VCaP (cell line): ENCODE results near the gene CSAG3.
"Not testable (repeated sequence)": the region's sequence is repeated elsewhere in the genome, so short reads cannot be mapped to it uniquely, and the experiment has no call there.

Experiments
- H3K27ac ChIP-seq: fragments of 450-650 bp; 2 replicates; pipeline ENCODE4 v1.5.1; 2017
- TF ChIP-seq, protein P1 (sequence below): fragments of 450-650 bp; conservative IDR thresholded peaks from 2 replicates; pipeline ENCODE4 v1.5.1; 2017; ENCODE audit warnings: mild to moderate bottlenecking, moderate library complexity

CSAG3 gene

DNA sequence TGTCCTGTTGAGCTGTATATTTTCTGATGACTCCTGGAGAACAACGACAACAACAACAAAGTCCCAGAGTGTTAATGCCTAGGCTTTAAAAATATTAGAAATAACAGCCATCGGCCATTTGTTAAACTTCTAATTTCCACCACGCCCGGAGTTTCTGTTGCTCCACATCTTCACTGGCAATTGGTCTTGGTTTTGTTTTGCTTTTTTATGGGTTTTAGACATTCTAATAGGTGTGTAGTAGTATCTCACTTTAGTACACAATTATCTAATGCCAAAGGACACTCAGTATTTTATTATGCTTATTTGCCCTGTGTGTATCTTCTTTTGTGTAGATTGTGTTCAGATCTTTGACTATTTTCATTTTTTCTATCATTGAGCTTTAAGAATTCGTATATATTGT is 20.5 kb upstream of the CSAG3 start:
- no peak overlapping the region for H3K27ac ChIP-seq
- TF ChIP-seq, protein P1, sequence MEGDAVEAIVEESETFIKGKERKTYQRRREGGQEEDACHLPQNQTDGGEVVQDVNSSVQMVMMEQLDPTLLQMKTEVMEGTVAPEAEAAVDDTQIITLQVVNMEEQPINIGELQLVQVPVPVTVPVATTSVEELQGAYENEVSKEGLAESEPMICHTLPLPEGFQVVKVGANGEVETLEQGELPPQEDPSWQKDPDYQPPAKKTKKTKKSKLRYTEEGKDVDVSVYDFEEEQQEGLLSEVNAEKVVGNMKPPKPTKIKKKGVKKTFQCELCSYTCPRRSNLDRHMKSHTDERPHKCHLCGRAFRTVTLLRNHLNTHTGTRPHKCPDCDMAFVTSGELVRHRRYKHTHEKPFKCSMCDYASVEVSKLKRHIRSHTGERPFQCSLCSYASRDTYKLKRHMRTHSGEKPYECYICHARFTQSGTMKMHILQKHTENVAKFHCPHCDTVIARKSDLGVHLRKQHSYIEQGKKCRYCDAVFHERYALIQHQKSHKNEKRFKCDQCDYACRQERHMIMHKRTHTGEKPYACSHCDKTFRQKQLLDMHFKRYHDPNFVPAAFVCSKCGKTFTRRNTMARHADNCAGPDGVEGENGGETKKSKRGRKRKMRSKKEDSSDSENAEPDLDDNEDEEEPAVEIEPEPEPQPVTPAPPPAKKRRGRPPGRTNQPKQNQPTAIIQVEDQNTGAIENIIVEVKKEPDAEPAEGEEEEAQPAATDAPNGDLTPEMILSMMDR: no peak

DNA sequence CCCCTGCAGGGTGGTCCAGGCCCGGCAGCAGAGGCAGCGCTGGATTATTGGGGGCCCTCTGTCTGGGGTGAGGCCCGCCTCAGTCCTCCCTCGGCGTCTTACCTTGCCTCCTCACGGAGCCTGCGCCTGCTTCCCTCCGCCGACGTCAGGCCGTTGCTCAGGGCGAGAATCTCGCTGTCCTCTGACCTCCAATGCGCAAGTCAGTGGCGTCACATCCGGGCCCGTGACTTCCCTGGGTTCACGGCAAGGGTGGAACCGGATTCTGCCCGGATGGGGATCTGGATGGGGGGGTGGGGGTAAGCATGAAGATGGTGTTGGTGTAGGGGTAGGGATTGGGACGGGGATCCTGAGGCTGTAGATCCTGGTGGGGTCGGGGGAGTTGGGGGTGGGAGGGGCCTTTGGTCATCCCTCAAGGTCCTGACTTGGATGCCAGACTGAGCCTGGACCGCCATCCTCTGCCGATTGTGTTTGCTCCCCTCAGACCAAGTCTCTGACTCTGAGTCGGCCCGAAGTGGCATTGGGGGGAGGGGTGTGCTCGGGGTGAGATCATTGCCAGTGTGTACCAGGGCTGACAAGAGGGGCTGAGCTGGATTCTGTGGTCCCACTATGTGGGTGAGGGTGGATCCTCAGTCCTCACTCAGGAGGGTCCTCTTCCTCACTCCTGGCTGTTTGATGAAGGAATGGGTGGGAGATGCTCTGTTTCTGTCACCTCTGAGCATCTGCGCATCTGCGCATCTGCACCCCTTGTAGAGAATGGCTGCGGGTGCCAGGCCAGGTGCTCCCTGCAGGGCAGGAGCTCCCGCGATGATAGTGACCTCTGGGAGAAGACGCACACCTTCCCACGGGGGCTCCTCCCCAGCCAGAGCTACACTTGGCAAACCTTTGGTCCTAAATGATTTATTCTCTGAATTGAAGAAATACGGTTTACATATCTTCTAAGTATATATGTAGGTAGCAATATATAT is 5.0 kb upstream of the CSAG3 start, which contains the start of gene MAGEA2:
TSS of gene MAGEA2 (minus strand) at position 157 of the 965 bp plus-strand sequence. CDS start 2,479 bp downstream, outside the sequence.
- H3K27ac ChIP-seq: not testable (repeated sequence)

DNA sequence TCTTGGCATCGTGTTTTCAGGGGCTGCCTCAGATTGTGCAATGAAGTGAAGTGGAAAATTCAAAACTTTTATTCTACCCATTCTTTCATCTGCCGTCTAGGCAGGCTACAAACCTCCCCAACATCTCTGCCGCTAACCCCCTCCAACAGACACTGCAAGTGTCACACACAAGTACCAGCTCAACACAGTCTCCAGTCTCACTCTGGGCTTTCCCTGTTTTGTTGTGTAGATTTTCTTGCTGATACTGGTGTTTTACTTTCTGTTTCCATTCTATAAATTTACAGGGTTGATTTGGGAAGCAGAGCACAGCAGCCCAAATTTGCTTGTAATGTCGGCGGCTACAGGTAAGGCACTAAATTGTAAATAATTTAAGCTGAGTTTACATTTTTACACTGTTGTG is 4.1 kb upstream of the CSAG3 start:
- H3K27ac ChIP-seq: not testable (repeated sequence)

DNA sequence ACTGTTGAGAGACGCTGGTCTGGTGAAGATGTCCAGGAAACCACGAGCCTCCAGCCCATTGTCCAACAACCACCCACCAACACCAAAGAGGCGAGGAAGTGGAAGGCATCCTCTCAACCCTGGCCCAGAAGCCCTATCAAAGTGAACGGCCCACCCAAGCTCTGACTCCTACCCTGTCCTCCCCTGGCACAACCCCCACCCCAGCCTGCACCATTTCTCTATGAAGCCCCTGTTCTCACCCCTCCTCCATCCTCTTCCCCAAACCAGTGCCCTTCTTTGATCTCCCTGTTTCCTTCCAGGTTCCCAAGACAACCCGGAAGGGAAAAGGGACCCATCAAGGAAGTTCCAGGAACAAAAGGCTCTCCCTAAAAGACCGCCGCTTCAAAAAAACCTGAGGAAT is 526 bp downstream of the CSAG3 start:
- not testable (repeated sequence) for H3K27ac ChIP-seq

DNA sequence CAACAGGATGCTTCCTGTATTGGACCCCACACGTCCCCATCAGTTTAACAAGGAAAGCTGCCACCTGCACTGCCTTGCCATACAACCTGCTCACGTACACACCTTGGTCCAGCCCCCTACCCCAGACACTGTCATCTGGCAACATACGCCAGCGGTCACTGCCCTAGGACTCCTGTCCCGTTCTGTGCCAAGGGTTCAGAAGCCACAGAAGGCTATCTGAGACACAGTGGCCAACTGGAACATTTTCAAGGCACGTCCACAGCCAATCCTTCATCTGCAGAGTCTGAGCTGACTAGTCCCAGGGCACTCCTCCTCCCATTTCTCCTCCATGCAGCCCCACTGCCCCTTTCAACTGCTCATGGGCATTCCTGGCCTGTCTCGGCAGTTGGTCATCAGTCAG is 2.6 kb downstream of the CSAG3 start:
- not testable (repeated sequence) for H3K27ac ChIP-seq

DNA sequence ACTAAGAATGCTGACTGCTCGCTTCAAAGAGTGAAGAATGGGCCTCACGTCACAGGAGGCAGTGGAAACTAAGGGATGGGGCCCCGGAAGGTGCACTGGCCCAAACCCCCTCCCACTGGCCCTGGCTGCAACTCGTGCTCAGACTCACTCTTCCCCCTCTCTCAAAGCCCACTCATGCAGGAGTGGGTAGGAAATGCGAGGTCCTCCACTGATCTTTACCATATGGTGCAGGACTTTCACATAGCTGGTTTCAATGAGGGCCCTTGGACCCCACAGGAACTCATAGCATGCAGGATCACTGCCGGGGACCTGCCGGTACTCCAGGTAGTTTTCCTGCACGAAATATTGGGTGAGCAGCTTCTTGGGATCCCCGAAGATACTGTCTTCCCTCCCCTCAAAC is 7.5 kb downstream of the CSAG3 start:
- H3K27ac ChIP-seq: not testable (repeated sequence)

DNA sequence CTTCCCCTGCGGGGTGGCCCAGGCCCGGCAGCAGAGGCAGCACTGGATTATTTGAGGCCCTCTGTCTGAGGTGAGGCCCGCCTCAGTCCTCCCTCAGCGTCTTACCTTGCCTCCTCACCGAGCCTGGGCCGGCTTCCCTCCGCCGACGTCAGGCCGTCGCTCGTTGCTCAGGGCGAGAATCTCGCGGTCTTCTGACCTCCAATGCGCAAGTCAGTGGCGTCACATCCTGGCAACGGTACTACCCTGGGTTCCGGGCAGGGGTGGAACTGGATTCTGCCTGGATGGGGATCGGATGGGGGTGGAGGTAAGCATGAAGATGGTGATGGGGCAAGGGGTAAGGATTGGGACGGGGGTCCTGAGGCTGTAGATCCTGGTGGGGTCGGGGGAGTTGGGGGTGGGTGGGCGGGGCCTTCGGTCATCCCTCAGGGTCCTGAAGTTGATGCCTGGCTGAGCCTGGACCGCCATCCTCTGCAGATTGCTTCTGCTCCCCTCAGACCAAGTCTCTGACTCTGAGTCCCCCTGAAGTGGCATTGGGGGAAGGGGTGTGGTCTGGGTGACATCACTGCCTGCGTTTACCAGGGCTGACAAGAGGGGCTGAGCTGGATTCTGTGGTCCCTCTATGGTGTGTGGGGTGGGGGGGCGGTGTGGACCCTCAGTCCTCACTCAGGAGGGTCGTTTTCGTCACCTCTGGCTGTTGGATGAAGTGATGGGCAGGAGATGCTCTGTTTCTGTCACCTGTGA is 10.7 kb downstream of the CSAG3 start, which contains the start of gene MAGEA6:
TSS of gene MAGEA6 (minus strand) at position 141 of the 741 bp plus-strand sequence. CDS start 2,039 bp downstream, outside the sequence.
- H3K27ac ChIP-seq: not testable (repeated sequence)

DNA sequence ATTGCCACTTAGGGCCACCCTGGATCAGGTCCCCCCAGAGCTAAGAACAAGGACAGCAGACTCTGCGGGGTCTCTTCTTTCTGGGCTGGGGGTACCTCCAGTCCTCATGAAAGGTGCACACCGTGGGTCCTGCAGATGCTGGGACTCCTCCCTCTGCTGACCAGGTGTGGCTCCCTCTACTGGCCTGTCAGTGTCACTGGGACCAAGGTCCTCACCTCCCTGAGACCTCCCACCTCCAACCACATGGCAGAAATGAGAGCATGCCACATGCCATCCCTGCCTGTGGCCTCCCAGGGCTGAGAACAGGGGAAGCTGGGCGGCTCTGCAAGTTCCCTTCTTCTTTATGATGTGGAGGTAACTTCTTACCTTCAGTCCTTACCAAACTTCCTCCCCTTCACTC is 28.0 kb downstream of the CSAG3 start:
- not testable (repeated sequence) for H3K27ac ChIP-seq

DNA sequence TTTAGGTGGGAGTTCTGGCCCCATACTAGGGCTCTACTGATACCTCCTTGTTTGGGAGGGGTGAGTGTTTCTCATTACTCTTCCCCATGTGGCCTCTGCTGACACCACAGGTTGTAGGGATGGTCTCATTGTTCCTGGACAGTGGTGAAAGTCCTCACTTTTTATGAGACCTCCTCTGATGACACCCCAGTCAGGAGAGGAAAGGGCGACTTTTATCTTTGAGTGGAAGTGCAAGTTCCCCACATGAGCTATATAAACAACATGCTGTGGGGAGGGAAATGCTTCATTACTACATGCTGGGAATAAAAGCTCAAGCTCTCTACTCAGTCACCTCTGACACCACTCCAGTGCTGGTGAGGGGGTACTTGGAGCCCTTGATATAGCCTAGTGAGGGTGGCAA is 39.9 kb downstream of the CSAG3 start:
- no peak overlapping the region for H3K27ac ChIP-seq
- TF ChIP-seq, protein P1: no peak

DNA sequence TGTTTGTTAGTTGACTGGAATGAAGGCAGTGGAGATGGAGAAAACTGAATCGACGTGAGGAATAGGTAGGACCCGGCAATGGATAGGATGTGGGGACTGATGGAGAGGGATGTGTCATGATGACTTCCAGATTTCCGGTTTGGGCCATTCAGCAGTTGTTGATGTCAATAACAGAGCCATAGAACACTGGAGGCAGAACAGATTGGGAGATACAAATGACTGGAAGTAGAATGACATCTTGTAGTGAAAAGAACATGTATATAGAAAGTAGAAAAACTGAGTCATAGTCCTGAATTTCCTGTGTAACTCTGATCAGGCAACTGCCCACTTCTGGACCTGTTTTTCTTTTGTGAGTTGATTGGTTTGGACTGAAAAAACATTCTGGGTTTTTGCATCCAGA is 47.0 kb downstream of the CSAG3 start:
- H3K27ac ChIP-seq: no peak overlapping the region
- TF ChIP-seq, protein P1: no peak
